Mesenchymal stem cell (in vitro differentiated cells and primary cell): ENCODE measurements around the gene REPS1.

Experiments used
- DNase-seq: peaks from one replicate; pipeline ENCODE4 v3.0.0-alpha.2; 2013
- H2AFZ ChIP-seq: one replicate; pipeline ENCODE4 v1.6.1; 2013; ENCODE audit warnings: low read depth, mild to moderate bottlenecking, control low read depth, inconsistent platforms, low read length, moderate library complexity
- H2AK5ac ChIP-seq: 2 replicates; pipeline ENCODE4 v1.6.1; 2013; ENCODE audit warnings: low read length, moderate library complexity, mild to moderate bottlenecking, inconsistent platforms; ENCODE audit not compliant: severe bottlenecking
- H2BK120ac ChIP-seq: one replicate; pipeline ENCODE4 v1.6.1; 2013; ENCODE audit warnings: low read depth, mild to moderate bottlenecking, inconsistent platforms, low read length, moderate library complexity
- H2BK12ac ChIP-seq, 2 experiments: one replicate each; pipeline ENCODE4 v1.6.1; 2013; ENCODE audit warnings: inconsistent platforms in 2 of 2, low read length in 2 of 2, mild to moderate bottlenecking in 2 of 2, moderate library complexity in 2 of 2, control low read depth in 1 of 2
- H2BK15ac ChIP-seq: one replicate; pipeline ENCODE4 v1.6.1; 2013; ENCODE audit warnings: mild to moderate bottlenecking, low read depth, inconsistent platforms; ENCODE audit not compliant: poor library complexity, severe bottlenecking
- H2BK5ac ChIP-seq: 2 replicates; pipeline ENCODE4 v1.6.1; 2013; ENCODE audit warnings: low read depth, mild to moderate bottlenecking, low read length, control low read depth, inconsistent platforms; ENCODE audit not compliant: poor library complexity, severe bottlenecking
- H3K14ac ChIP-seq, 2 experiments: one replicate each; pipeline ENCODE4 v1.6.1; 2013; ENCODE audit warnings: inconsistent platforms in 2 of 2, low read length in 2 of 2, control low read depth in 1 of 2, mild to moderate bottlenecking in 1 of 2, moderate library complexity in 1 of 2
- H3K18ac ChIP-seq, 2 experiments: one replicate each; pipeline ENCODE4 v1.6.1; 2013; ENCODE audit warnings: inconsistent platforms in 2 of 2, low read length in 2 of 2, control low read depth in 1 of 2, low read depth in 1 of 2, mild to moderate bottlenecking in 1 of 2
- H3K23ac ChIP-seq, 2 experiments: one replicate each; pipeline ENCODE4 v1.6.1; 2013; ENCODE audit warnings: inconsistent platforms in 2 of 2, low read length in 2 of 2, mild to moderate bottlenecking in 2 of 2, moderate library complexity in 2 of 2, control low read depth in 1 of 2
- H3K27ac ChIP-seq: 2 replicates; pipeline ENCODE4 v1.5.1; 2013; ENCODE audit warnings: mild to moderate bottlenecking, moderate library complexity, low read length, control low read depth, inconsistent platforms; ENCODE audit not compliant: poor library complexity, severe bottlenecking
- H3K27me3 ChIP-seq, 2 experiments: 2 replicates each; pipeline versions ENCODE4 v1.6.1 to v1.7.0; 2013; ENCODE audit warnings: low read length in 2 of 2, mild to moderate bottlenecking in 2 of 2, moderate library complexity in 2 of 2, control low read depth in 1 of 2, inconsistent platforms in 1 of 2; ENCODE audit not compliant: control insufficient read depth in 1 of 2, insufficient read depth in 1 of 2
- H3K36me3 ChIP-seq, 2 experiments: 2 replicates each; pipeline versions ENCODE4 v1.6.1 to v1.7.0; 2013; ENCODE audit warnings: low read length in 2 of 2, control low read depth in 1 of 2, inconsistent platforms in 1 of 2, low read depth in 1 of 2, mild to moderate bottlenecking in 1 of 2; ENCODE audit not compliant: insufficient read depth in 2 of 2, control insufficient read depth in 1 of 2
- H3K4ac ChIP-seq, 2 experiments: one replicate each; pipeline ENCODE4 v1.6.1; 2013; ENCODE audit warnings: inconsistent platforms in 2 of 2, low read length in 2 of 2, mild to moderate bottlenecking in 2 of 2, moderate library complexity in 2 of 2, control low read depth in 1 of 2, low read depth in 1 of 2
- H3K4me1 ChIP-seq: 2 replicates; pipeline ENCODE4 v1.6.1; 2013; ENCODE audit warnings: low read depth, low read length, control low read depth; ENCODE audit not compliant: control insufficient read depth, insufficient read depth
- H3K4me2 ChIP-seq: 2 replicates; pipeline ENCODE4 v1.6.1; 2013; ENCODE audit warnings: low read length, mild to moderate bottlenecking, inconsistent platforms; ENCODE audit not compliant: poor library complexity, severe bottlenecking
- H3K4me3 ChIP-seq, 2 experiments: 2 replicates each; pipeline versions ENCODE4 v1.5.1 to v1.7.0; 2013; ENCODE audit warnings: low read length in 2 of 2, mild to moderate bottlenecking in 2 of 2, control low read depth in 1 of 2, low read depth in 1 of 2; ENCODE audit not compliant: insufficient read depth in 1 of 2
- H3K79me1 ChIP-seq: replicated peaks from 2 replicates; pipeline ENCODE4 v1.6.1; 2013; ENCODE audit warnings: mild to moderate bottlenecking, control low read depth, low read length, inconsistent platforms; ENCODE audit not compliant: poor library complexity, severe bottlenecking
- H3K9ac ChIP-seq: 2 replicates; pipeline ENCODE4 v1.7.0; 2013; ENCODE audit warnings: mild to moderate bottlenecking, low read length, moderate library complexity
- H3K9me3 ChIP-seq: 2 replicates; pipeline ENCODE4 v1.7.0; 2013; ENCODE audit warnings: mild to moderate bottlenecking, low read length; ENCODE audit not compliant: control insufficient read depth
- H4K8ac ChIP-seq: one replicate; pipeline ENCODE4 v1.6.1; 2013; ENCODE audit warnings: inconsistent platforms, mild to moderate bottlenecking, low read length, moderate library complexity
- H4K91ac ChIP-seq: one replicate; pipeline ENCODE4 v1.6.1; 2013; ENCODE audit warnings: mild to moderate bottlenecking, low read length, inconsistent platforms
- WGBS: methylation state at CpG from one replicate; pipeline ENCODE4 v1.1.7; 2013; ENCODE audit warnings: mixed read lengths; 5-methylcytosine and 5-hydroxymethylcytosine counted together

Gene REPS1

GRCh38 chr6:138926579-138926978 lies 61.5 kb downstream of the REPS1 start:
- Histone ChIP-seq H3K14ac (no peak overlapping the region), H2AK5ac (no peak overlapping the region), H2BK120ac (no peak overlapping the region), H3K9ac (no peak overlapping the region), H3K27me3 (no peaks in the 10 kb centered on the region), H4K8ac (no peak overlapping the region), H2AFZ (no peak overlapping the region), H3K4ac (no peak overlapping the region), H4K91ac (no peak overlapping the region), H3K23ac (no peak overlapping the region), H3K36me3 (peaks cover 0 to 55% of the 10 kb centered on the region in 2 experiments), H2BK5ac (no peak overlapping the region), H3K4me2 (no peak overlapping the region), H3K18ac (no peak overlapping the region), H3K27ac (no peak overlapping the region), H3K79me1 (no peaks in the 10 kb centered on the region), H3K4me3 (no peak overlapping the region), H3K4me1 (no peaks in the 10 kb centered on the region), H2BK12ac (no peak overlapping the region), H3K9me3 (no peaks in the 10 kb centered on the region), H2BK15ac (no peak overlapping the region)
- no peak for DNase-seq
- WGBS = no CpG with 5 or more reads among the region's 3 CpGs

- no peak overlapping the region for H3K4me2 ChIP-seq
- H2BK15ac ChIP-seq = no peak overlapping the region
- no peak overlapping the region for H4K8ac ChIP-seq
Observed at GRCh38 chr6:138925806-138926205, 62.2 kb downstream of the REPS1 start.

GRCh38 chr6:138923561-138923960 lies 64.5 kb downstream of the REPS1 start:
- peaks cover 2% of the 10 kb centered on the region for H3K79me1 ChIP-seq
- H2AFZ ChIP-seq = no peak overlapping the region
- H3K4me2 ChIP-seq = no peak overlapping the region
- no peaks in the 10 kb centered on the region for H3K27me3 ChIP-seq
- no peaks in the 10 kb centered on the region for H3K4me1 ChIP-seq
- H3K27ac ChIP-seq = no peak overlapping the region
- no peak overlapping the region for H2BK120ac ChIP-seq
- H3K9me3 ChIP-seq = no peaks in the 10 kb centered on the region
- H4K8ac ChIP-seq = no peak overlapping the region
- H3K4me3 ChIP-seq = no peak overlapping the region
- H2AK5ac ChIP-seq = no peak overlapping the region
- H4K91ac ChIP-seq = no peak overlapping the region
- H2BK15ac ChIP-seq = no peak overlapping the region
- no peak overlapping the region for H3K23ac ChIP-seq
- no peak overlapping the region for H3K9ac ChIP-seq
- H3K36me3 ChIP-seq = peaks cover 0 to 62% of the 10 kb centered on the region in 2 experiments
- H3K18ac ChIP-seq = no peak overlapping the region
- no peak overlapping the region for H2BK5ac ChIP-seq
- no peak for DNase-seq
- H3K4ac ChIP-seq = no peak overlapping the region
- H2BK12ac ChIP-seq = no peak overlapping the region
- H3K14ac ChIP-seq = no peak overlapping the region

More at GRCh38 chr6:138925806-138926205, 62.2 kb downstream of the REPS1 start:
- Histone ChIP-seq H3K36me3 (peaks cover 0 to 55% of the 10 kb centered on the region in 2 experiments), H3K9me3 (no peaks in the 10 kb centered on the region), H2BK120ac (no peak overlapping the region), H3K27ac (no peak overlapping the region), H3K14ac (no peak overlapping the region), H3K23ac (no peak overlapping the region), H2AFZ (no peak overlapping the region), H3K18ac (no peak overlapping the region), H3K4ac (no peak overlapping the region), H3K27me3 (no peaks in the 10 kb centered on the region), H4K91ac (no peak overlapping the region), H3K79me1 (no peaks in the 10 kb centered on the region), H3K4me1 (no peaks in the 10 kb centered on the region), H3K9ac (no peak overlapping the region), H2AK5ac (no peak overlapping the region), H3K4me3 (no peak overlapping the region), H2BK12ac (no peak overlapping the region), H2BK5ac (no peak overlapping the region)
- no peak for DNase-seq
- WGBS = 100% methylated on average over 1 of the region's 2 CpGs

DNA sequence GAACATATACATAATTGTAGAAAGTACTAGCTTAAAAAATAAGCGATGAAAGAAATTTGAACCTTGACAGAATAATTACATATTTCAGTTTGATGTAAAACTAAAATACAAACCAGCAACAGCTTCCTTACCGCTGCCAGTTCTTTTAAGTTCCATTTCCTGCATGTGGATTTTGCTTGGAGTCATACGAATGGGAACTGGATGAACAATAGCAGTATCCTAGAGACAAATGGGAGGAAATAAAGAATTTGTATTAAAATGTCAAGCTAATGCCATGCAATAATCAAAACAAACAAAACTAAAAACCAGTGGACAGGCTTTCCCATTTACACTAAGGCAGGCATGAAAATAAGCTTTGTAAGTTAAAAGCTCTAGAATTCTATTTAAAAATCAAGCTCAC lies 67.1 kb downstream of the REPS1 start:
- Histone ChIP-seq H2BK15ac (no peak overlapping the region), H3K4ac (no peak overlapping the region), H2BK120ac (no peak overlapping the region), H3K18ac (no peak overlapping the region), H3K36me3 (peaks cover 3 to 62% of the 10 kb centered on the region in 2 experiments), H3K4me3 (no peak overlapping the region), H3K23ac (no peak overlapping the region), H2AFZ (no peak overlapping the region), H3K4me1 (no peaks in the 10 kb centered on the region), H3K27me3 (no peaks in the 10 kb centered on the region), H2BK12ac (no peak overlapping the region), H2AK5ac (no peak overlapping the region), H3K4me2 (no peak overlapping the region), H2BK5ac (no peak overlapping the region), H3K14ac (no peak overlapping the region), H3K9ac (no peak overlapping the region), H4K91ac (no peak overlapping the region), H4K8ac (no peak overlapping the region), H3K79me1 (peaks cover 2% of the 10 kb centered on the region), H3K27ac (no peak overlapping the region), H3K9me3 (no peaks in the 10 kb centered on the region)
- 100% methylated on average over 2 of the region's 3 CpGs for WGBS
- no peak for DNase-seq
